Activated CD4-positive, alpha-beta memory T cell treated with anti-CD3 and anti-CD28 coated beads for 36 hours (primary cell): ENCODE results near the gene SNX19. TPM values are rescaled to one million over a fixed set of nuclear protein-coding genes. Genes with fewer than 3 reads are reported as not detected.

Experiments used
- CTCF ChIA-PET: fragments of 350-600 bp; sonication (Branson Sonifier 250); formaldehyde crosslinking; loops from one replicate; lab custom pipeline; 2021; ENCODE audit warnings: antibody characterized with exemption, inconsistent platforms; lab: Charles Lee
- POLR2A ChIA-PET: fragments of 350-600 bp; sonication (Branson Sonifier 250); formaldehyde crosslinking; loops from one replicate; lab custom pipeline; 2021; ENCODE audit warnings: antibody characterized with exemption; lab: Charles Lee
- DNase-seq: peaks from one replicate; pipeline ENCODE4 v3.0.0-alpha.2; 2020
- H3K27ac Mint-ChIP-seq: one replicate; pipeline ENCODE4 v1.8.0; 2021; ENCODE audit warnings: mixed read lengths
- H3K27me3 Mint-ChIP-seq: one replicate; pipeline ENCODE4 v1.8.0; 2021; ENCODE audit warnings: mixed read lengths
- H3K36me3 Mint-ChIP-seq: one replicate; pipeline ENCODE4 v1.8.0; 2021; ENCODE audit warnings: mixed read lengths
- H3K4me1 Mint-ChIP-seq: one replicate; pipeline ENCODE4 v1.8.0; 2021; ENCODE audit warnings: low read depth, mixed read lengths
- H3K4me3 Mint-ChIP-seq: one replicate; pipeline ENCODE4 v1.8.0; 2021; ENCODE audit warnings: mild to moderate bottlenecking, mixed read lengths
- H3K9me3 Mint-ChIP-seq: one replicate; pipeline ENCODE4 v1.8.0; 2021; ENCODE audit warnings: mixed read lengths
- intact Hi-C: fragments of 100-400 bp; cut with micrococcal nuclease; formaldehyde crosslinking; loops from one replicate; pipeline ENCODE4 v1.15.1; 2023
- total RNA-seq, 2 experiments: library from RNA; stranded (reverse); gene quantifications; one replicate each; pipeline ENCODE4 v1.2.3, GENCODE V29; 2021

SNX19 gene
- total RNA-seq, 2 experiments from 2014 or later: 26.0 to 27.0 TPM

DNA sequence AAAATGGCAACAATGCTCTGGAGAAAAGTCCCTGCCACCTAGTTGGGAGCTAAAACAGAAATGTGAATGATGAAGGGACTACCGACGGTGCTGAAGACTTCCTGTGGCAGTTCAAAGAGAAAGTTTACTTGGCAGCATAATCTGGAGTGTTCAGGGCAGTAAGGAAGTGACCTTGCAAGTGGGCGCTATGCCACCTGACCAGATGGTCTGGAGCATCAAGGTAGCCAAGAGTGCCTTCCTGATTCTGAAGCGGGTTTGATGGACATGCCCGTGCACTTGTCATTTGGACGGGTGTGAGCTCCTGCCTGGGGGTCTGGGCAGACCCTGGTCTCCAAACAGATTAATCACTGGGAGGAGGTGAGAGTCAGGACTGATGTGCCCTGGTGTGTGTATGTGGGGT is 1.8 kb upstream of the SNX19 start:
- intact Hi-C loops: no loop called here

DNA sequence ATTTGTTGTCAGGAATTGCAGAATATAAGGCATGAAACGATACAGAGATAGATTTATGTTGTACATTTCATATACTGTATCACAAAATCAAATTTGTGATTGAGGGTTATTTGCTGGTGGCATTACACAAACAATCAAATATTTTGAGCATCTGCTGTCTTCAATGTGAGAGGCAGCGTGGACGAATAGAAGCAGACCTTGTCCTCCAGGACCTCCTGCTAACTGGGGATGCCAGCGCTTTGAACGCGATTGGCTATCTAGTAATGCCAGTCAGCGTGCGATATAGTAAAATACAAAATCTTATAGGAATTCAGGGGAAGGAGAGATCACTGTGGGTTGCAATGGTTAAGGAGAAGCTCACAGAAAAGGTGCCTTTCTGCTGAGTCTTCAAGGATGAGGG is 631 bp upstream of the SNX19 start:
- ChIA-PET POLR2A (interaction anchor here (1.2 kb wide), 1 partner anchor 35 kb away, joined by 4 read pairs; no protein-coding TSS in a partner anchor), CTCF (interaction anchor here (0.6 to 4.7 kb wide), 20 partner anchors 8 to 846 kb away, joined by 3 to 23 read pairs (median 6); no protein-coding TSS in a partner anchor)
- H3K4me3 Mint-ChIP-seq: peak overlapping the region; percentile 79
- peaks cover 25% of the 10 kb centered on the region for H3K36me3 Mint-ChIP-seq
- H3K27ac Mint-ChIP-seq: peak overlapping the region; percentile 58
- H3K4me1 Mint-ChIP-seq: peaks cover 33% of the 10 kb centered on the region
- DNase-seq: no peak
- no peaks in the 10 kb centered on the region for H3K9me3 Mint-ChIP-seq
- peaks cover 9% of the 10 kb centered on the region for H3K27me3 Mint-ChIP-seq
- intact Hi-C loops: loop anchor here (2.0 kb wide), 1 partner anchor 602 kb away; the partner anchor contains the start of gene ZBTB44

More for the DNA sequence above, 1.8 kb upstream of the SNX19 start:
- no peaks in the 10 kb centered on the region for H3K9me3 Mint-ChIP-seq
- no peak overlapping the region for H3K27ac Mint-ChIP-seq
- no peak overlapping the region for H3K4me3 Mint-ChIP-seq
- ChIA-PET POLR2A (no interaction called here), CTCF (interaction anchor here (4.7 kb wide), 1 partner anchor 55 kb away, joined by 19 read pairs; no protein-coding TSS in a partner anchor)
- DNase-seq: no peak
- peaks cover 18% of the 10 kb centered on the region for H3K36me3 Mint-ChIP-seq
- peaks cover 24% of the 10 kb centered on the region for H3K4me1 Mint-ChIP-seq
- peaks cover 9% of the 10 kb centered on the region for H3K27me3 Mint-ChIP-seq

DNA sequence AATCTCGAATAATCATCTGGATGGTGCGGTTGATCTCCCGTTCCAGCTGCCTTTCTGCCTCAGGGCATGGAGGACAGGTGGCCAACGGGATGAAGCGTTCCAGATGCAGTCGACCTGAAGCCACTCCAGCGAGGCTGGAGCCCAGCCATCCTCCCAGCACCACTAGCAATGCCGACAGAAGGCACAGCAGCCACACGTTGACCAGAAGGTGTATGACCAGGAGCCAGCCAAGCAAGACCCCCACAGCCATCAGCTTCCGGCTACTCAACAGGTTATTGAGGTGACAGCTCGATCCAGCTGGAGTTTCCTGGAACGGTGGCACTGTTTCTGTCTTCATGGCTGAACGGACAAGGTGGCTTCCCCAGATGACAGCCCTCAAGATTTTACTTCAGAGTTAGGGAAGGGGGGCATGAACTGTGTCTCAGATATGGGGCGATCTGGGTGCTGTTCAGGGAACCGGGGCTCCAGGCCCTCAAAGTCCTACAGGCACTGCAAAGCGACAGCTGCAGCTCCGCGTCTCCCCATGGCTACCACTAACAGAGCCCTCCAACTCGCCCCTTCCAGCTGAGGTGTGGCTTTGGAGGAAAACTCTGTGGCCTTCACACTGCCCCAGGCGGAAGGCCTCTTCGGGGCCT is 559 bp downstream of the SNX19 start:
- intact Hi-C loops: loop anchor here (2.0 kb wide), 1 partner anchor 601 kb away; the partner anchor contains the start of gene ZBTB44
- ChIA-PET POLR2A (interaction anchor here (1.2 kb wide), 1 partner anchor 34 kb away, joined by 4 read pairs; no protein-coding TSS in a partner anchor), CTCF (interaction anchor here (0.5 to 4.7 kb wide), 22 partner anchors 9 to 845 kb away, joined by 3 to 23 read pairs (median 5); no protein-coding TSS in a partner anchor)
- Mint-ChIP-seq H3K4me3 (peak overlapping the region; percentile 79), H3K27ac (no peak overlapping the region), H3K36me3 (peaks cover 32% of the 10 kb centered on the region), H3K4me1 (peaks cover 34% of the 10 kb centered on the region), H3K9me3 (no peaks in the 10 kb centered on the region), H3K27me3 (peaks cover 4% of the 10 kb centered on the region)
- DNase-seq: no peak

DNA sequence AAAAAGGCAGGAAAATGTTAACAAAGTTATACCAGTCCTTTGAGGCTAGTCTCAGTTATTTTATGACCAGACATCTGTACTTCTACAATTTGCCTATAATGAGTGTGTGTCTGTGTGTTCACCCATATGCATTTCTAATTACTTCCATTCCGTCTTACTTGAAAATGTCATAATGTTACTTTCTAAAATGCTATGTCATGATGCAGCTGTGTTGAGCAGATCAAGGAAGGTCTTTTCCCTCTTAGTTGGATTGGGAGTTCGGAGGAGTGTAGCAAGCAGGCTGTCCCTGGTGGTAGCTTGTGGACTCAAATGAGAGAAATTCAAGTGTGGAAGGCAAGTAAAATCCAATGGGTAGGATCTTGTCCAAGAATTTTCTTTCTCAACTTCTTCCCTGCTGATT is 3.0 kb downstream of the SNX19 start:
- ChIA-PET CTCF (interaction anchor here (1.2 to 4.7 kb wide), 3 partner anchors 17 to 50 kb away, joined by 3 to 19 read pairs (median 3); no protein-coding TSS in a partner anchor), POLR2A (no interaction called here)
- Mint-ChIP-seq H3K4me3 (no peak overlapping the region), H3K27ac (no peak overlapping the region), H3K36me3 (peaks cover 51% of the 10 kb centered on the region), H3K9me3 (no peaks in the 10 kb centered on the region), H3K4me1 (peaks cover 54% of the 10 kb centered on the region), H3K27me3 (no peaks in the 10 kb centered on the region)
- intact Hi-C loops: no loop called here
- DNase-seq: no peak

DNA sequence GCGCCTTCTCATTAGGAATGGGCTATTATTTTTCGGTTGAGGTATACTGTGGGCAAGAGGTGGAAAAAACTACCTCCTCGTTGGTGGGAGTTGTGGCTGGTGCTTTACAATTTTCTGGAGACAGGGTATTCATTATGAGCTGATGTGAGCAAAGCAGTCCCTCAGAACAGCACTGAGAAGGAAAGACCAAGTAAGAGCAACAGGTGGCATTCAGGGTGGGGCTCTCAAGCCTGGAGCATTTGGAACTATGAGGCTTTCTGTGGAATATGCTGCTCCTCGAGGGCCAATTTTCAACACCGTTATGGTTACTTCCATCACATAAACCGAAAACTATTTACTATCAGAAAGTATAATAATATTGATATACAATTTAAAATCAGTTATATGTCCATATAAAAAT is 3.7 kb downstream of the SNX19 start:
- CTCF ChIA-PET: interaction anchor here (1.3 kb wide), 2 partner anchors 18 to 50 kb away, joined by 3 to 4 read pairs; no protein-coding TSS in a partner anchor
- DNase-seq: no peak
- Mint-ChIP-seq H3K4me1 (peaks cover 60% of the 10 kb centered on the region), H3K4me3 (no peak overlapping the region), H3K27me3 (no peaks in the 10 kb centered on the region), H3K9me3 (no peaks in the 10 kb centered on the region), H3K36me3 (peaks cover 57% of the 10 kb centered on the region), H3K27ac (no peak overlapping the region)
- intact Hi-C loops: no loop called here
- POLR2A ChIA-PET: no interaction called here

DNA sequence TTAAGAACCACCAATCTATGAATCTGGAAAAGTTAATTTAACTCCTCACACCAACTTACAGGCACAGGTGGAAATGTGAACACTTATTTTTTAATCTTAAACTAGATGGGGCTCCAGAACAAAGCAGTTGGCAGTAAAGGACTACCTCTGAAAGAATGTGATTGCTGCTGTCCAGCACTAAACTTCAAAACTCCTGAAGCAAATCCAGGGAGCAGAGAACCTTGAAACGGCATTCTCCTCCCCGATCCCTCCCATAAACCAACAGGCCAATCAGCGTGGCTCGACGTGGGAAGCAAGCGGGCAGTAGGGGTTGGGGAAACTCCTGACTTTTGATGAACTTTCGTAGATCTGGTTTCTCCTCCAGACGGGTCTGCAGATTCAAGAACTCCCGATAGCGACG is 5.0 kb downstream of the SNX19 start:
- Mint-ChIP-seq H3K27ac (no peak overlapping the region), H3K4me1 (peaks cover 56% of the 10 kb centered on the region), H3K9me3 (no peaks in the 10 kb centered on the region), H3K27me3 (no peaks in the 10 kb centered on the region), H3K36me3 (peaks cover 64% of the 10 kb centered on the region), H3K4me3 (no peak overlapping the region)
- POLR2A ChIA-PET: no interaction called here
- intact Hi-C loops: no loop called here
- no peak for DNase-seq
- CTCF ChIA-PET: interaction anchor here (1.3 kb wide), 1 partner anchor 49 kb away, joined by 4 read pairs; no protein-coding TSS in a partner anchor

DNA sequence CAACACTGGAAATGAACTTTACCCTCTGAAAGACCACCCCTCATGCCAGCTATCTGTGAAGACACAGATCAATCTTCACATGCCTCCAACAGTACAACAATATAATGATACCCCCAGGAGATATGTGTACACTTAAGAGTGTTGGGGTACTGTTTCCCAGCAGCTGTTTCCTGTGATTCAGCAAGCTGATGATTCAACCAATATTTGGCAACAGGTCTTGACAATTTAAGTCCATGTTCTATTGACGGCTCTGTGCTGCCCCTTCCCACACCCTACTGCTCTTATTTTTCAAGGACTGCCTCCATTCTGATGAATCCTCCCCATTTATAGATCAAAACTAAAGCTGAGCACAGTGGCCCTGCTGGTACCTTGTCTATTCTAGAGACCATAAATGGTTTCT is 6.6 kb downstream of the SNX19 start:
- Mint-ChIP-seq H3K9me3 (no peaks in the 10 kb centered on the region), H3K27ac (no peak overlapping the region), H3K4me3 (no peak overlapping the region), H3K36me3 (peaks cover 70% of the 10 kb centered on the region), H3K27me3 (no peaks in the 10 kb centered on the region), H3K4me1 (peaks cover 53% of the 10 kb centered on the region)
- DNase-seq: no peak
- intact Hi-C loops: no loop called here
- ChIA-PET CTCF (interaction anchor here (0.9 to 1.1 kb wide), 3 partner anchors 10 to 47 kb away, joined by 3 read pairs; no protein-coding TSS in a partner anchor), POLR2A (no interaction called here)

DNA sequence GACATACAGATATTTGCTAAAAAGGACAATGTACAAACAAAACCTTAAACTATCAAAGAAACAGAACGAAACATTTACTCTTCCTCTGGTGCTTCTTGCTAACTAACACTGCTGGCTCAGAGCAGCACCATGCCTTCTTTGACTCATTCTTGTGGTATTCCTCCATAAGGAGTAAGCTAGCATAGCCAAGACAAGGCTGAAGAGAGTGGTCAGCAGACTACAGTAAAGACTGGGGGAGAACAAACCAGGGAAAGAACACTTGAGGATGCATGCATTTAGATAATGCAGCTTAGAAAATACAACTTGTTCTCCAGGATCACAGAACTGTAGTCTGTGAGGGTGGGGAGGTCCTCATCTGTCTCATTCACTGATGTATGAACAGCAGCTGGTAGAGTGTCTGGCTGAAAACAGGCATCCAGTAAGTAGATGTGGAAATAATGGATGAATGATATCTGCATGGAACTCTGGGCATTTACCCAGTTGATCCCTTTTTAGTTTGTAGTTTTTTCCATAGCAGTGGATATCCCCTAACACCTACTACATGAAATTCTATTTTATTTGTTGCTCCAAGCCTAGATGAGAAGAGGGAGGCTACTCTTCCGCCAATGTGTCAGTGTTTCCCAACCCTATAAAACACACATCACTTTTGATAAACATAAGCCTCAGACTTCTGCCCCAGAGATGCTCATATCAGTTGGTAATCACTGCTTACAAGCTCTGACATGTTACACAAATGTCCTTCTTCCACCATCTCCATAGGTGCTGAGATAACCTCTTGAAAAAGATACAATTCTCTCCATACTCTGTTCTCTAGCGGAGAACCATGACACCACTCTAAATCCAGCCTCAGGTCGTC is 7.3 kb downstream of the SNX19 start:
- H3K27me3 Mint-ChIP-seq: no peaks in the 10 kb centered on the region
- H3K4me1 Mint-ChIP-seq: peaks cover 51% of the 10 kb centered on the region
- no peak for DNase-seq
- H3K4me3 Mint-ChIP-seq: no peak overlapping the region
- ChIA-PET CTCF (interaction anchor here (0.9 to 1.0 kb wide), 2 partner anchors 14 to 47 kb away, joined by 3 read pairs; no protein-coding TSS in a partner anchor), POLR2A (no interaction called here)
- no peak overlapping the region for H3K27ac Mint-ChIP-seq
- intact Hi-C loops: no loop called here
- H3K9me3 Mint-ChIP-seq: no peaks in the 10 kb centered on the region
- H3K36me3 Mint-ChIP-seq: peaks cover 67% of the 10 kb centered on the region

DNA sequence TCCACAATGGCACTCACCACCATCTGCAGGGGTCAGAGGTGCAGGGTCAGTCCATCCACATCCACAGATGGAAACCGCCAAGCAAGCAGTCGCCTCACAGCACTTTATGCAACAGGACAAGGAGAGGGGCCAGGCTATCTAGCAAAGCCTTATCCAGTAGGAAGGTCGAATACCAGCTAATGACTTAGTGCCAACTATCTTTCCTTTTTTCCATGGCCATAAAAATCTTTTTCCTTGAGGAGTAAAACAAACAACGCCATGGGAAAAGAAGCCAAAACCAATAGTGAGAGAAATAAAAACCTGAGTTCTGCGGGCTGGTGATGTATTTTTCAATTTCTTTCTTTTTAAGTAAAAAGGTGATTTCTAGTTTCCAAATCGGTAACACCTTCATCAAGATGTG is 8.2 kb downstream of the SNX19 start:
- no peak for DNase-seq
- Mint-ChIP-seq H3K4me3 (no peak overlapping the region), H3K27ac (no peak overlapping the region), H3K9me3 (no peaks in the 10 kb centered on the region), H3K4me1 (peaks cover 48% of the 10 kb centered on the region), H3K36me3 (peaks cover 66% of the 10 kb centered on the region), H3K27me3 (no peaks in the 10 kb centered on the region)
- CTCF ChIA-PET: interaction anchor here (0.6 to 4.5 kb wide), 2 partner anchors 8 to 615 kb away, joined by 3 to 23 read pairs; partner anchors contain the start of gene SNX19
- intact Hi-C loops: no loop called here
- POLR2A ChIA-PET: no interaction called here

DNA sequence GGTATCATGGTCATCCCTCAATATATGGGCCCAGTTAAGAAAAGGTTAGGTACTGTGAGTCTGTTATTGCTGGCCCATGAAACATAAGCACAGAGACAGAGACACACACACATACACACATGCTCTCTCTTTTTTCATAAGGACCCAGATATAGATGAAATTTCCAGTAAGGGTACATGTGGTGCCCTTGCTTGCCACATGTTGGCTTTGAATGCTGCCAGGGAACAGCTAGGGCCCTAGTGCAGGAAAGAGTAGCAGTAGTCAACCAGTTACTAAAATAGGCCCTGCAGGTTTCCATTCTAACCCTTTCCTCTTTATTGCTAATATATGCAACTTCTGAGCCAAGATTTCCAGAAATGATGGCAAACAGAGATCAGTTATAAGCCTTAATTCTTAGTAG is 9.1 kb downstream of the SNX19 start:
- intact Hi-C loops: no loop called here
- POLR2A ChIA-PET: no interaction called here

DNA sequence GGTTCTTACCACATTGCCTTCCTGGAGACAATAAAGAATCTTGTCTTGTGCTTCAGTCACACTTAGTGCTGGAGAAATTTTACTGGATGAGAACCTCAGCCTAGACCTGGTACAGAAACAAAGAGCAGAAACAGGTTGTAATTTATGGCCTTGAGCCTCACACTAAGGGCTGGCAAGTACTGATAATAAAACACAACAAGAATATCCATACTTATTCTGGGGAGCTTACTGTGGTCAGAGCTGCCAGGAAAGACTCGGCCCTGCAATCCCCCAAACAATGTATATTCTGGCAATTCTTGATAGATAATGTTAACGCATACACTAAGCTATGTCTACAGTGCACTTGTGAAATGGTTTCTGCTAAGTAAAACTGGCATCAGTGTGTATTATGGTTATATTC is 9.7 kb downstream of the SNX19 start:
- Mint-ChIP-seq H3K4me1 (peaks cover 39% of the 10 kb centered on the region), H3K36me3 (peaks cover 66% of the 10 kb centered on the region), H3K27ac (no peak overlapping the region), H3K9me3 (no peaks in the 10 kb centered on the region), H3K27me3 (no peaks in the 10 kb centered on the region), H3K4me3 (no peak overlapping the region)
- DNase-seq: no peak
- ChIA-PET POLR2A (no interaction called here), CTCF (interaction anchor here (0.5 to 4.5 kb wide), 4 partner anchors 10 to 15 kb away, joined by 3 to 23 read pairs (median 6); partner anchors contain the start of gene SNX19)
- intact Hi-C loops: no loop called here

More for the DNA sequence above, 9.1 kb downstream of the SNX19 start:
- CTCF ChIA-PET: interaction anchor here (0.5 to 4.5 kb wide), 5 partner anchors 9 to 614 kb away, joined by 3 to 23 read pairs (median 3); partner anchors contain the start of gene SNX19
- Mint-ChIP-seq H3K27ac (no peak overlapping the region), H3K4me3 (no peak overlapping the region), H3K4me1 (peaks cover 42% of the 10 kb centered on the region), H3K27me3 (no peaks in the 10 kb centered on the region), H3K36me3 (peaks cover 69% of the 10 kb centered on the region), H3K9me3 (no peaks in the 10 kb centered on the region)
- no peak for DNase-seq
